Limb (tissue), 2 donors: ENCODE measurements around the gene SMCO1.
A peak's percentile ranks its signal among the peaks of the same experiment; 100 is the strongest.
"Not testable (repeated sequence)": the region's sequence is repeated elsewhere in the genome, so short reads cannot be mapped to it uniquely, and the experiment has no call there.

Experiments used
- DNase-seq, 2 donors: peaks; one replicate each; pipeline ENCODE4 v3.0.0-alpha.2; 2016; ENCODE audit errors: extremely low spot score in 2 of 2

The SMCO1 gene, protein sequence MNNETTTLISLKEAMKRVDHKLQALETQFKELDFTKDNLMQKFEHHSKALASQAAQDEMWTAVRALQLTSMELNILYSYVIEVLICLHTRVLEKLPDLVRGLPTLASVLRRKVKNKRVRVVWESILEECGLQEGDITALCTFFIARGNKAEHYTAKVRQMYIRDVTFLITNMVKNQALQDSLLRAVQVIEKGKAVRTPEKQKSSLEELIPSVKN

GRCh38 chr3:196514913-196515621 is at the start of gene SMCO1:
Gene SMCO1, minus strand, starts transcription at chr3:196515346. Its CDS starts 137 bp downstream, at chr3:196515209.
- no peak for DNase-seq

GRCh38 chr3:196563721-196564225 is 48.6 kb upstream of the SMCO1 start:
- no peak for DNase-seq

DNA sequence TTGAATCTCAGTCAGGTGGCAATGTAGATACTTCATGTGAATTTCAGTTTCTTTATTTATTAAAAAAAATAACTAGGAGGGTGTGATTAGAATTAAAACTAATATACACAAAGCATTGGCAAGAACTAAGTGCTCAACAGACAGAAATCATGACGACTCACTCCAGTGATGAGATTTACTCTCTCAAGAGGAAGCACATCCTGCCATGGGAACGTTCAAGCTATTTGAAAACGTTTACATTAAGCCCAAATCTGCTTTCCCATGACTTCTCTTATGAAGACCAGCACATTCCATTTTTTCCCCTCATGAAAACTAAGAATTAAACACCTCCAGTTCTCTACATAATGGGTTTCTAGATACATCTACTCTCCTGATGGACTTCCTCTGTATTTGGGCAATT is 44.7 kb upstream of the SMCO1 start:
- no peak for DNase-seq

DNA sequence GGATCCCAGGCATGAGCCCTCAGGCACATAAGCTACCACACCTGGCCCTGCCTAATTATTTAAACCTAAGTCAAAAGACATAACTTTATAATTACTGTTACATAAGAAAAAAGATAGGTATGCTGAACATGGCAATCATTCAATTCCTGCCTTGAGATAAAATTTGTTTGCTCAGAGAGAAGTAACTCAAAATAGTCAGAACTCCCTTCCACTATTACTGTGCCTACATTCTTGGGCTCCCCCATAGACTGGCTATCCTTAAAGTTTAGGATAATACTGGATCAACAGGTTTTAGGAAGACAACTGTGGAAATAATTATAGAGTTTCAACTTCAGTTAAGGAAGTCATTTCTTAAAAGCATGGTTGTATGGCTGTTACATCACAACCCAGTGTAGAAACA is 43.3 kb upstream of the SMCO1 start:
- DNase-seq: no peak

GRCh38 chr3:196557236-196557635 is 42.1 kb upstream of the SMCO1 start:
- no peak for DNase-seq

GRCh38 chr3:196555295-196555694 is 40.1 kb upstream of the SMCO1 start:
- DNase-seq: no peak

DNA sequence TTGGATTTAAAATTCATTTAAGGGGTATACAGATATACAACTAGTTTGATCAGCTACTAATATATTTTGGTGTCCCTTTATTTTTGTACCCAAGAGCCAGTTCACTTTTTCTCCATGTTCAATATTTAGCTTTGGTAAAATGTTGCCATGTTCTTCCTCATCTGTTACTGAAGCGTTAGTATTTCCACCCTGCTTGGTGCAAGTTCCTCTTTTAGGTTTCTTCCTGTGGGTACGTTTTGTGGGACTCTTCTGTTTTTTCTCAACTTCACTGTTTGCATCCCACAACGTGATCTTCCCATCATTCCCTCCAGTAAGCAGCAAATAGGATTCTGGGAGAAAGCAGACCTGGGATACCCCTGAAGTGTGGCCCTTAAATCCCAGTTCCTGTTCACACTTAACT is 39.1 kb upstream of the SMCO1 start:
- no peak for DNase-seq

DNA sequence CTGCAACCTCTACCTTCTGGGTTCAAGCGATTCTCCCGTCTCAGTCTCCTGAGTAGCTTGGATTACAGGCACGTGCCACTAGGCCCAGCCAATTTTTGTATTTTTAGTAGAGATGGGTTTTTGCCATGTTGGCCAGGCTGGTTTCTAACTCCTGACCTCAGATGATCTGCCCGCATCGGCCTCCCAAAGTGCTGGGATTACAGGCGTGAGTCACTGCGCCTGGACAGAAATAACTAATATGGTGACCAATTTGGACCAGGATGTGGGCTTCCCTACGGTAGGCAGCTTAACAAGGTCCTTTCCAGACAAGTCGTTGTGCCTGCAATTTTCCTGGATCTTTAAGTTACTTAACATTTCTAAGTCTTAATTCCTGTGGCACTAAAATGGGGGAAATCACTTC is 38.4 kb upstream of the SMCO1 start:
- no peak for DNase-seq

- no peak for DNase-seq
Observed at GRCh38 chr3:196552253-196552652, 37.1 kb upstream of the SMCO1 start.

DNA sequence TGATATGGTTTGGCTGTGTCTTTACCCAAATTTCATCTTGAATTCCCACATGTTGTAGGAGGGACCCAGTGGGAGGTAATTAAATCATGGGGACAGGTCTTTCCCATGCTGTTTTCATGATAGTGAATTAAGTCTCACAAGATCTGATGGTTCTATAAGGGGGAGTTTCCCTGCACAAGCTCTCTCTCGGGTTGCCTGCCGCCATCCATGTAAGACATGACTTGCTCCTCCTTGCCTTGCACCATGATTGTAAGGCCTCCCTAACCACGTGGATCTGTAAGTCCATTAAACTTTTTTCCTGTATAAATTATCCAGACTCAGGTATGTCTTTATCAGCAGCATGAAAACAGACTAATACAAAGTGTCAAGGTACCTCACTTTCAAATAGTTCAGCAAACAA is 35.0 kb upstream of the SMCO1 start:
- not testable (repeated sequence) for DNase-seq

DNA sequence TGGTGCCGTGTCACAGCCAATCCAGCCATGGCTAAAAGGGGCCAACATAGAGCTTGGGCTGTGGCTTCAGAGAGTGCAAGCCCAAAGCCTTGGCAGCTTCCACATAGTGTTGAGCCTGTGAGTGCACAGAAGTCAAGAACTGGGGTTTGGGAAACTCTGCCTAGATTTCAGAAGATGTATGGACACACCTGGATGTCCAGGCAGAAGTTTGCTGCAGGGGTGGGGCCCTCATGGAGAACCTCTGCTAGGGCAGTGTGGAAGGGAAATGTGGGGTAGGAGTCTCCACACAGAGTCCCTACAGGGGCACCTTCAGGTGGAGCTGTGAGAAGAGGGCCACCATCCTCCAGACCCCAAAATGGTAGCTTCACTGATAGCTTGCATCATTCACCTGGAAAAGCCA is 34.2 kb upstream of the SMCO1 start:
- not testable (repeated sequence) for DNase-seq

DNA sequence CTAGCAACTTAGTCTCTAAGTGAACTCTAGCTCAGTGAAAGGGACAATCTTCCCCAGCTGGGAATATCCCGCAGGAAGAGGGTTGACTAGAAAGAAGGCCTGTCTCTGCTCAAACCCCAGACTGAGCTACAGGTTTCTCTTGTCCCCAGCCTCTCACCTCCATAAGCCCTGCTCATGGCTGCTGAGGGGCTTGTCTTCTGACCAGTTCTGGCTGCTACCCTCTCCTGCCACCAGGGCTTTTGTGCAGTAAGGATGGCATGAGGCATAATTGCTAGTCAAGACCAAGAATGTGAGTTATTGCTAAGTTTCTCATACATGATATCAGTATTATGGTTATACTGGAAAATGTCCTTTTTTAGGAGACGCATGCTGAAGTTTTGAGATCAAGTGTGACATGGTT is 31.9 kb upstream of the SMCO1 start:
- DNase-seq: no peak

DNA sequence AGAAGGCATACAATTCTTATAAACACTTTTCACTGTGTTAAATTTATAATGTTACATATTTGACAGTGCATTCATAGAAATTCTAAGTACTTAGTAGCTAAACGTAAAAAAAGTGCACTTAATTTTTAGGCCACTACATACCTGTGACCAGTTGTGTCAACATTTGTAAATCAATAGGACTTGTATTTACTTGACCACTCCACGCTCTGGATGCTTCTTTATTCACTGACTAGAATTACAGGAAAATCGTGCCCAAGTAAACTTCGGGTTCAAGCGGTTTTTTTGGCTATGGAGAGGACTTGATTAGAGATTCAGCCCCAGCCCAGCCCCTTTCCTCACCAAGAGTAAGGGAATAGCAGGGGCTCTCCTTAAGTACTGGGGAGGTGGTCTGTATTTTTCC is 31.4 kb upstream of the SMCO1 start:
- DNase-seq: no peak

DNA sequence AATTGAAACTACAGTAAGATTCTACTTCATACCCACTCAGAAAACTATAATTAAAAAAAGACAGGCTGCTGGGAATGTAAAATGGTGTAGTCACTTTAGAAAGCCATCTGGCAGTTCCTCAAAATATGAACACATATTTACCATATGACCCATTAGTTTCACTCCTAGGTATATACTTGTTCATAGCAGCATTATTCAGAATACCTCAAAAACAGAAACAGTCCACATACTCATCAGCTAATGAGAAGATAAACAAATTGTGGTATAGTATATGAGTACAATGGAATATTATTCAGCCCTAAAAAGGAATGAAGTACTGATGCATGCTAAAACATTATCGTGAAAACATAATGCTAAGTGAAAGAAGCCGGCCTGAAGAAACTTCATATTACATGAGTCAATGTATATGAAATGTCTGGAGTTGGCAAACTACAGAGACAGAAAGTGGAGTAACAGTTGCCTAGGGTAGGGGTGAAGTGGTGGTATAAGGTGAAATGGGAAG is 29.4 kb upstream of the SMCO1 start:
- no peak for DNase-seq

- no peak for DNase-seq
Observed at GRCh38 chr3:196541684-196542445, 26.7 kb upstream of the SMCO1 start.

DNA sequence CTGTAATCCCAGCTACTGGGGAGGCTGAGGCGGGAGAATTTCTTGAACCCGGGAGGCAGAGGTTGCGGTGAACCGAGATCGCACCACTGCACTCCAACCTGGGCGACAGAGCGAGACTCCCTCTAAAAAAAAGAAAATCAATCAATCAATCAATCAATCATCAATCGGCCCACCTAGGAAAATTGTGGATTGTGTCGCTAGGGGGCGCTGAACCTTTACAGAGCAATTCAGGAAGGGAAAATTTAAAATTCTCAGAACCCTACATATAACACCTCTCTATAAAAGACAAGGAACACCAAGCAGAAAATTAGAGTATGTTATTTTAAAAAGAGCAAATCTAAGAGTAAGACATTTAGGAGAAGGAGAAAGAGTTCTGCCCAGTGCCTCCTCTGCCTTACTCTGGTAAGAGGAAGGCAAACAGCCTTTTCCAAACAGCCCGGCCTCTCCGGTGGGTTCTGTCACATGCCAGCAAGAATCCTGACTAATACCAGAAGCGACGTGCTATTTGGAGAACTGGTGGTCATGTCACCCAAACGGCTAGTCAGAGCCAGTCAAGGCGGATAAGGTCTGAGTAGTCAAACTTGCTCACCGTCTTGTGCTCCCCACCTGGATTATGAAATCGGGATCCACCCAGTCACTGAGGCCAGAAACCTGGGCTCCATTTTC is 22.3 kb upstream of the SMCO1 start:
- peak; percentile 36 to 46 for DNase-seq

DNA sequence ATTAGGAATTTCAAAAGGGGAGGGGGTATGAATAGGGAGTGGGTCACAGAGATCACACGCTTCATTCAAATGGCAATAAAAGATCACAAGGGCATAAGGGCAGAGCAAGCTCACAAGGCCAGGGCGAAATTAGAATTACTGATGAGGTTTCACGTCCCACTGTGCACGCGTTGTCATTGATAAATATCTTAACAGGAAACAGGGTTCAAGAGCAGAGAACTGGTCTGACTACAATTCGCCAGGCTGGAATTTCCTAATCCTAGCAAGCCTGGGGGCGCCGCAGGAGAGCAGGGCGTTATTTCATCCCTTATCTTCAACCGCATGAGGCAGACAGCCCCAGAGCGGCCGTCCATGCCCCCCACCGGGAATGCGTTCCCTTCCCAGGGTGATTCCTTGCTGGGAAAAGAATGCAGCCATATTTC is 18.1 kb upstream of the SMCO1 start:
- no peak for DNase-seq

DNA sequence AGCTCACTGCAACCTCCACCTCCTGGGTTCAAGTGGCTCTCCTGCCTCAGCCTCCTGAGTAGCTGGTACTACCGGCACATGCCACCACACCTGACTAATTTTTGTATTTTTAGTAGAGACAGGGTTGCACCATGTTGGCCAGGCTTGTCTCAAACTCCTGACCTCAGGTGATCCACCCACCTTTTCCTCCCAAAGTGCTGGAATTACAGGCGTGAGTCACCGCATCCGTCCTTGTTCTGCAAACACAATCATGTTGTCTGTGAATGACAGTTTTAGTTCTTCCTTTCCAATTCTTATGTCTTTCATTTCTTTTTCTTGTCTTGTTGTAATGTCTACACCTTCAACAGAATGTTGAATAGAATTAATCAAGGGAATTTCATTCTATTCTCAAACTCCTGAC is 16.3 kb upstream of the SMCO1 start:
- no peak for DNase-seq

GRCh38 chr3:196528639-196529233 is 13.6 kb upstream of the SMCO1 start:
- DNase-seq: peak; percentile 33 to 84

GRCh38 chr3:196525141-196525540 is 10.0 kb upstream of the SMCO1 start:
- DNase-seq: no peak

DNA sequence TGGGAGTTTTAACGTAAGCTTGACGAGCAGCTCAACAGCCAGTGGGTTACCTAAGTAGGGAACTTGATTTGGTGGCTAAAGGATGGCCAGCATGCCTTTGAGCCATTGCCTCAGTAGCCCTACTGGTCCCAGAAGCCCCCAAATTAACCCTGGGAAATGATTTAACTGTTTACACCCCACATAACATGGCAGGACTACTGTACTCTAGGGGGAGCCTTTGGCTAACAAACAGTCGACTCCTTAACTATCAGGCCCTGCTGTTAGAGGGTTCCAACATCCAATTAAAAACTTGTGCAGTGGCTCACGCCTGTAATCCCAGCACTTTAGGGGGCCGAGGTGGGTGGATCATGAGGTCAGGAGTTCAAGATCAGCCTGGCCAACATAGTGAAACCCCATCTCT is 9.4 kb upstream of the SMCO1 start:
- no peak for DNase-seq
